ENCODE results near the gene GCK. TPM values are rescaled to one million over a fixed set of nuclear protein-coding genes. Genes with fewer than 3 reads are reported as not detected.
"Not testable (repeated sequence)": the region's sequence is repeated elsewhere in the genome, so short reads cannot be mapped to it uniquely, and the experiment has no call there.

GCK gene
- total RNA-seq, 2 donors from 2014 or later = 3.1 to 5.6 TPM

- intact Hi-C loops (cut with DNase I) = loop anchor here in 1 of 2 donors (10.0 kb wide), 1 partner anchor 352 kb away; no protein-coding TSS in a partner anchor
- DNase-seq = no peak
- ATAC-seq = no peak
Measured at GRCh38 chr7:44212581-44213184, 23.4 kb upstream of the GCK start.

- DNase-seq (no peak), ATAC-seq (no peak)
- intact Hi-C loops (cut with DNase I) = loop anchor here in 1 of 2 donors (10.0 kb wide), 1 partner anchor 353 kb away; no protein-coding TSS in a partner anchor
Measured at GRCh38 chr7:44212018-44212417, 22.8 kb upstream of the GCK start.

GRCh38 chr7:44211126-44211675 lies 22.0 kb upstream of the GCK start:
- intact Hi-C loops (cut with DNase I) = loop anchor here in 1 of 2 donors (10.0 kb wide), 1 partner anchor 354 kb away; no protein-coding TSS in a partner anchor
- DNase-seq (no peak), ATAC-seq (no peak)

- intact Hi-C loops (cut with DNase I) = loop anchor here in 1 of 2 donors (10.0 kb wide), 1 partner anchor 355 kb away; no protein-coding TSS in a partner anchor
Measured at GRCh38 chr7:44210107-44210506, 20.9 kb upstream of the GCK start.

GRCh38 chr7:44208085-44208484 lies 18.8 kb upstream of the GCK start:
- intact Hi-C loops (cut with DNase I) = no loop called here
- no peak for DNase-seq
- ATAC-seq = no peak

More at GRCh38 chr7:44210107-44210506, 20.9 kb upstream of the GCK start:
- DNase-seq (no peak), ATAC-seq (no peak)

GRCh38 chr7:44206008-44206407 lies 16.8 kb upstream of the GCK start:
- intact Hi-C loops (cut with DNase I) = no loop called here
- ATAC-seq = no peak
- DNase-seq = no peak

GRCh38 chr7:44201813-44202212 lies 12.6 kb upstream of the GCK start:
- ATAC-seq = no peak
- no peak for DNase-seq
- intact Hi-C loops (cut with DNase I) = no loop called here

- intact Hi-C loops (cut with DNase I) = no loop called here
- DNase-seq (peak; percentile 95), ATAC-seq (peak; percentile 99)
Measured at GRCh38 chr7:44200699-44201461, 11.6 kb upstream of the GCK start, which contains the start of gene YKT6. YKT6 (plus strand) TSS chr7:44200978; CDS start chr7:44201136, 158 bp downstream.

- intact Hi-C loops (cut with DNase I); DNase-seq; ATAC-seq: not testable (repeated sequence)
Measured at GRCh38 chr7:44200163-44200562, 10.9 kb upstream of the GCK start.

GRCh38 chr7:44197474-44197873 lies 8.2 kb upstream of the GCK start:
- DNase-seq (no peak), ATAC-seq (no peak)
- intact Hi-C loops (cut with DNase I) = loop anchor here in 1 of 2 donors (10.0 kb wide), 1 partner anchor 53 kb away; the partner anchor contains the start of gene MYL7

- intact Hi-C loops (cut with DNase I) = loop anchor here in 1 of 2 donors (1.0 to 10.0 kb wide), 2 partner anchors 52 to 124 kb away; partner anchors contain the start of gene MYL7
- DNase-seq (no peak), ATAC-seq (peak; percentile 54 to 66)
Measured at GRCh38 chr7:44196450-44196872, 7.2 kb upstream of the GCK start.

GRCh38 chr7:44195889-44196288 lies 6.7 kb upstream of the GCK start:
- intact Hi-C loops (cut with DNase I) = loop anchor here in 1 of 2 donors (1.0 to 10.0 kb wide), 2 partner anchors 51 to 124 kb away; partner anchors contain the start of gene MYL7
- ATAC-seq (no peak), DNase-seq (no peak)

GRCh38 chr7:44194562-44195145 lies 5.4 kb upstream of the GCK start:
- DNase-seq (no peak), ATAC-seq (no peak)
- intact Hi-C loops (cut with DNase I) = loop anchor here in 1 of 2 donors (10.0 kb wide), 1 partner anchor 50 kb away; the partner anchor contains the start of gene MYL7

- intact Hi-C loops (cut with DNase I) = loop anchor here in 1 of 2 donors (10.0 kb wide), 1 partner anchor 49 kb away; the partner anchor contains the start of gene MYL7
- ATAC-seq (no peak), DNase-seq (no peak)
Measured at GRCh38 chr7:44194069-44194468, 4.8 kb upstream of the GCK start.

- DNase-seq = no peak
- no peak for ATAC-seq
- intact Hi-C loops (cut with DNase I) = loop anchor here in 1 of 2 donors (10.0 kb wide), 1 partner anchor 48 kb away; the partner anchor contains the start of gene MYL7
Measured at GRCh38 chr7:44193011-44193802, 4.0 kb upstream of the GCK start.

- ATAC-seq (no peak), DNase-seq (no peak)
- intact Hi-C loops (cut with DNase I) = loop anchor here in 1 of 2 donors (10.0 kb wide), 1 partner anchor 46 kb away; the partner anchor contains the start of gene MYL7
Measured at GRCh38 chr7:44191171-44191570, 1.9 kb upstream of the GCK start.

GRCh38 chr7:44189993-44190872 lies 994 bp upstream of the GCK start:
- DNase-seq = no peak
- no peak for ATAC-seq
- intact Hi-C loops (cut with DNase I) = loop anchor here in 1 of 2 donors (10.0 kb wide), 1 partner anchor 45 kb away; the partner anchor contains the start of gene MYL7

Measured in left cardiac atrium (tissue), 4 donors.